Spinal cord (tissue), 10 donors: ENCODE data around the gene MT4. TPM values are rescaled to one million over a fixed set of nuclear protein-coding genes. Genes with fewer than 3 reads are reported as not detected.

Experiments used
- DNase-seq, 6 donors: peaks; one replicate each; pipeline versions ENCODE4 v3.0.0 to v3.0.0-alpha.2; 2013 to 2015; ENCODE audit warnings: low spot score in 6 of 6, low read depth in 4 of 6
- H3K27ac ChIP-seq: one replicate; pipeline ENCODE4 v1.5.1; 2013; ENCODE audit warnings: low read depth, low read length, control low read depth
- H3K27me3 ChIP-seq: one replicate; pipeline ENCODE4 v1.6.1; 2013; ENCODE audit warnings: low read length; ENCODE audit not compliant: control insufficient read depth, insufficient read depth
- H3K36me3 ChIP-seq: one replicate; pipeline ENCODE4 v1.6.1; 2013; ENCODE audit warnings: low read length; ENCODE audit not compliant: control insufficient read depth, insufficient read depth
- H3K4me1 ChIP-seq: one replicate; pipeline ENCODE4 v1.6.1; 2013; ENCODE audit warnings: low read length; ENCODE audit not compliant: control insufficient read depth, insufficient read depth
- H3K4me3 ChIP-seq: one replicate; pipeline ENCODE4 v1.5.1; 2013; ENCODE audit warnings: low read depth, low read length, control low read depth
- H3K9me3 ChIP-seq: one replicate; pipeline ENCODE4 v1.6.1; 2013; ENCODE audit warnings: low read length; ENCODE audit not compliant: control insufficient read depth, insufficient read depth
- WGBS: methylation state at CpG from one replicate; pipeline ENCODE4 v1.1.5; 2013; ENCODE audit warnings: missing lambda C conversion rate; ENCODE audit not compliant: insufficient coverage; 5-methylcytosine and 5-hydroxymethylcytosine counted together
- long read RNA-seq, 4 donors: transcript quantifications; one replicate each; lab custom pipeline, GENCODE V29; 2026
- polyA plus RNA-seq, 2 donors: library from polyadenylated mRNA; unstranded; fragments of 120-200 nt; gene quantifications; one replicate each; pipeline ENCODE4 v1.2.1, GENCODE V29; 2013; ENCODE audit not compliant: insufficient read length in 2 of 2
- total RNA-seq, 2 donors: library from RNA; depleted of rRNA in 1 of 2; stranded (reverse); fragments of 120-200 nt in 1 of 2; fragments of >200 nt in 1 of 2; gene quantifications; one replicate each; pipeline versions ENCODE4 v1.2.3 to v1.2.4, GENCODE V29; 2013 to 2014
- donor health status: healthy.

The MT4 gene
- total RNA-seq (not detected), polyA plus RNA-seq (not detected)
- long read RNA-seq, donor 1, result 0 reads
- long read RNA-seq, donor 2, result 0 reads
- long read RNA-seq, donor 3, result 0 reads
- long read RNA-seq, donor 4, result 0 reads

- no peak within 1 kb of the TSS for H3K27ac ChIP-seq
- peaks cover 2% of the 10 kb centered on the region for H3K4me1 ChIP-seq
- no peaks in the 10 kb centered on the region for H3K9me3 ChIP-seq
- no peaks in the 10 kb centered on the region for H3K36me3 ChIP-seq
- 88% methylated on average over 9 of the region's 12 CpGs for WGBS
- DNase-seq, result no peak
- no peaks in the 10 kb centered on the region for H3K27me3 ChIP-seq
- H3K4me3 ChIP-seq, result no peak within 1 kb of the TSS
Measured at GRCh38 chr16:56564793-56565477, at the start of gene MT4. MT4 (plus strand) TSS chr16:56565073; CDS start chr16:56565129, 56 bp downstream.

DNA sequence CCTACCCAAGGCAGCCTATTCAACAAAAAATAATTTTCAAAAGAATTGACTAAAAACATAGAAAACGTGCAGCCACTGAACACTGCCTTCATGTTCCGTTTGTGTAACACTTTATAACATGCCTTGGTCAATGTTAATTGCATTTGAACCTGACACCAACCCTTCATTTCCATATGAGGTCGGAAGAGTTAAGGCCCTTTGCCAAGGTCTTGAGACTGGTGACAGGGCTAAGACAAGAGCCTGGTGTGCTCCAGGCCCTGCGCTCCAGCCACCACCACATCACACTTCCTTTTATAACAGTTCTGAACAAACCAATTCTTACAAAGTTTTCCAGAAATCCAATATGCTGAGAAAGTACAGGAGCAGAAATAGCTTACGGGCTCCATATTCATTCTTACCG lies 49.2 kb upstream of the MT4 start:
- H3K4me1 ChIP-seq, result peaks cover 26% of the 10 kb centered on the region
- no peak overlapping the region for H3K4me3 ChIP-seq
- WGBS, result 39% methylated on average over 4 of the region's 6 CpGs
- no peaks in the 10 kb centered on the region for H3K27me3 ChIP-seq
- peak overlapping the region; percentile 41 for H3K27ac ChIP-seq
- H3K36me3 ChIP-seq, result peaks cover 5% of the 10 kb centered on the region
- DNase-seq, result peak in 1 of 6 donors; percentile 16
- H3K9me3 ChIP-seq, result no peaks in the 10 kb centered on the region

- Histone ChIP-seq H3K27me3 (no peaks in the 10 kb centered on the region), H3K36me3 (peaks cover 4% of the 10 kb centered on the region), H3K9me3 (no peaks in the 10 kb centered on the region), H3K4me3 (peak overlapping the region; percentile 2), H3K4me1 (peaks cover 29% of the 10 kb centered on the region), H3K27ac (no peak overlapping the region)
- WGBS, result 97% methylated on average over 2 of the region's 2 CpGs
- no peak for DNase-seq
Measured at GRCh38 chr16:56517206-56517605, 47.7 kb upstream of the MT4 start.

DNA sequence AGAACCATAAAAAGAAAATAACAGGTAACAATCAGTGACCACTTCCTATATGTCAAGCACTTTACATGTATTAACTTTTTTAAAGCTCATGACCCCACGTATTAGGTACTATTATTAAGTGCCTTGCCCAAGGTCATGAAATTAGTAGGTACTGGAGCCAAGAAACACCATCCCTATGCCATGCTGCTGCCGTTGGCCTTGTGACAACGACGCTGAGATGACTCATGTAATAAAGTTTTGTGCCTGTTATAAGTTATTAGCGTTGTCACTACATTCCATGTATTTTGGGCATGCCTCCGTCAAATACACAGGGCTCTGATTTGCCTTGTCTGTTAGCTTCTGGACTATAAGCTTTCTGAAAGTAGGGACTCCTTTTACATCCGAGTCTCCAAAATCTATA lies 46.4 kb upstream of the MT4 start:
- WGBS, result 92% methylated on average over 2 of the region's 7 CpGs
- Histone ChIP-seq H3K27ac (no peak overlapping the region), H3K4me1 (peaks cover 29% of the 10 kb centered on the region), H3K27me3 (no peaks in the 10 kb centered on the region), H3K9me3 (no peaks in the 10 kb centered on the region), H3K36me3 (no peaks in the 10 kb centered on the region), H3K4me3 (peak overlapping the region; percentile 94)
- DNase-seq, result no peak

- under 1% methylated on average over 64 of the region's 65 CpGs for WGBS
- H3K4me1 ChIP-seq, result peaks cover 29% of the 10 kb centered on the region
- H3K27ac ChIP-seq, result peak within 1 kb of the TSS; percentile 93
Measured at GRCh38 chr16:56519459-56520250, 45.2 kb upstream of the MT4 start, which contains the start of gene BBS2. BBS2 (minus strand) TSS chr16:56520024; CDS start chr16:56519862, 162 bp downstream.

GRCh38 chr16:56520251-56520577 lies 44.7 kb upstream of the MT4 start:
- peaks cover 29% of the 10 kb centered on the region for H3K4me1 ChIP-seq
- no peaks in the 10 kb centered on the region for H3K27me3 ChIP-seq
- DNase-seq, result no peak
- WGBS, result 37% methylated on average over 4 of the region's 4 CpGs
- peak overlapping the region; percentile 94 for H3K4me3 ChIP-seq
- H3K36me3 ChIP-seq, result no peaks in the 10 kb centered on the region
- H3K27ac ChIP-seq, result peak overlapping the region; percentile 76
- no peaks in the 10 kb centered on the region for H3K9me3 ChIP-seq

More at GRCh38 chr16:56519459-56520250, 45.2 kb upstream of the MT4 start, which contains the start of gene BBS2:
- Histone ChIP-seq H3K4me3 (peak within 1 kb of the TSS; percentile 94), H3K27me3 (no peaks in the 10 kb centered on the region), H3K9me3 (no peaks in the 10 kb centered on the region), H3K36me3 (no peaks in the 10 kb centered on the region)
- DNase-seq, result peak; percentile 72 to 98 (median 87)

GRCh38 chr16:56525236-56525635 lies 39.6 kb upstream of the MT4 start:
- H3K4me1 ChIP-seq, result peaks cover 7% of the 10 kb centered on the region
- H3K9me3 ChIP-seq, result no peaks in the 10 kb centered on the region
- no peak overlapping the region for H3K4me3 ChIP-seq
- no peak for DNase-seq
- WGBS, result 85% methylated on average over 7 of the region's 9 CpGs
- H3K27ac ChIP-seq, result no peak overlapping the region
- H3K36me3 ChIP-seq, result no peaks in the 10 kb centered on the region
- H3K27me3 ChIP-seq, result no peaks in the 10 kb centered on the region

GRCh38 chr16:56530872-56531271 lies 34.0 kb upstream of the MT4 start:
- Histone ChIP-seq H3K4me1 (no peaks in the 10 kb centered on the region), H3K9me3 (no peaks in the 10 kb centered on the region), H3K4me3 (no peak overlapping the region), H3K36me3 (no peaks in the 10 kb centered on the region), H3K27ac (no peak overlapping the region), H3K27me3 (no peaks in the 10 kb centered on the region)
- 100% methylated on average over 1 of the region's 1 CpG for WGBS
- DNase-seq, result no peak

GRCh38 chr16:56532714-56533113 lies 32.2 kb upstream of the MT4 start:
- H3K27ac ChIP-seq, result no peak overlapping the region
- DNase-seq, result no peak
- H3K27me3 ChIP-seq, result no peaks in the 10 kb centered on the region
- H3K9me3 ChIP-seq, result no peaks in the 10 kb centered on the region
- WGBS, result 77% methylated on average over 4 of the region's 4 CpGs
- H3K36me3 ChIP-seq, result no peaks in the 10 kb centered on the region
- H3K4me1 ChIP-seq, result no peaks in the 10 kb centered on the region
- no peak overlapping the region for H3K4me3 ChIP-seq
